Activated CD4-positive, alpha-beta T cell treated with anti-CD3 and anti-CD28 coated beads, Interleukin-2, amount 50 U/mL, for 4 hours (primary cell): ENCODE data around the gene UGDH.
A peak's percentile ranks its signal among the peaks of the same experiment; 100 is the strongest.
"Not testable (repeated sequence)": the region's sequence is repeated elsewhere in the genome, so short reads cannot be mapped to it uniquely, and the experiment has no call there.

Source experiments
- DNase-seq, 2 experiments: peaks; one replicate each; pipeline ENCODE4 v3.0.0-alpha.2; 2020

Gene UGDH

DNA sequence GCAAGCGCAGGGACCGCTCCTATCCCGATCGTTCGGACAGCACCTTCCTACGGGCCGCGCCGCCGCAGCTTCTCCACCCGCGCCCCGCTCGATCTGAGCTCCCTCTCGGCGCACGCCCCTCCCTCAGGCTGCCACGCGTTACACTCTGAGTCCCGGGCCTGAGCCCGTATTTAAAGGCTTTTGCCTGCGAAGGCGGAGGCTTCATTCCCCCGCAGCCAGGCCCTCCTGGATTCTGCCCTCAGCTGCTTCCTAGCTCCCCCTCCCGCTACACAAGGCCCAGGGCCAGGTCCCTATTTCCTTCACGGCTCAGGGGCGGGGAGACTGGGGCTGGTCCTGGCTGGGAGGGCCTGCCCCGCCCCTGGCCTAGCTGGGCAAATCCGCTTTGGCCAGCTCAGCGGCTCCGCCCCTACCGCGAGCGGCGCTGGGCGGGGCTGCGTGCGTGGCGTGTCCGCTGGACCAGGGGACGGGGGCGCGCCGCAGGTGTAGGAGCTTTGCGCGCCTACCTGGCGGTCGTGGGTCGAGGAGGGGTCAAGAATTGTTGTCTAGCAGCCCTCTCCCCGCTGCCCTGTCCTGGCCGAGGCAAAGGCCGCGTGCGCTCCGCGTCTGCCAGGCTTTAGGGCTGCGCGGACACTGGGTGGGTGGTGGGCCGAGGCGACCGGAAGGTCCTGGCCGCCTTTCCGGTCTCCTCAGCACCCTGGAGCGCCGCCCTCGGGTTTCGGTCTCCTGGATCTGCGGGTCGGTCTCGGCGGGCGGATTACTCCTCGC, at the start of gene UGDH:
TSS of gene UGDH (minus strand) at position 144 of the 765 bp plus-strand sequence. CDS start 5,927 bp downstream, outside the sequence.
- DNase-seq: peak; percentile 84 to 87

DNA sequence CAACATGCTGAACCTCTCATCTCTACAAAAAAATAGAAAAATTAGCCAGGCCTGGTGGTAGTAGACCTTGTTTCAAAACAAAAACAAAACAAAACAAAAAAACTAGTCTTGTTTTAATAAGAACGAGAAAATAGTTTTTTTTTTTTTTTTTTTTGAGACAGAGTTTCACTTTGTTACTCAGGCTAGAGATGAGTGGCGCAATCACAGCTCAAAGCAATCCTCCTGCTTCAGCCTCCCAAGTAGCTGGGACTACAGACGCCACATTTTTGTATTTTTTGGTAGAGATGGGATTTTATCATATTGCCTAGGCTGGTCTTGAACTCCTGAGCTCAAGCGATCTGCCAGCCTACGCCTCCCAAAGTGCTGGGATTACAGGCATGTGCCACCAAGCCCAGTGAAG, 47.7 kb upstream of the UGDH start:
- DNase-seq: no peak

DNA sequence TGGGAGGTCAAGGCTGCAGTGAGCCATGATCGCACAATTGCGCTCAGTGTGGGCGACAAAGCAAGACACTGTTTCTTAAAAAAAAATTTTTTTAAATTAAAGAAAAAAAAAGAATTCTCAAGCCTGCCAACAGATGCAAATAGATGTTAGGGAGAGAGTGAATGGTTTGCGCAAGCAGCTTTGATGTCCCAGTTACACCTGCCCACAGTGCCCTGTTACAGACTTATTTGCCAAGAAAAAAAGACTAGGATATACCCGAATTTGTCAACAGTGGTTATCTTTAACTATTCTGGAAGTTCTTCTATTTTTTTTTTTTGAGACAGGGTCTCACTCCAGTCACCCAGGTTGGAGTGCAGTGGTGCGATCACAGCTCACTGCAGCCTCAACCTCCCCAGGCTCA, 44.3 kb upstream of the UGDH start:
- DNase-seq: no peak

DNA sequence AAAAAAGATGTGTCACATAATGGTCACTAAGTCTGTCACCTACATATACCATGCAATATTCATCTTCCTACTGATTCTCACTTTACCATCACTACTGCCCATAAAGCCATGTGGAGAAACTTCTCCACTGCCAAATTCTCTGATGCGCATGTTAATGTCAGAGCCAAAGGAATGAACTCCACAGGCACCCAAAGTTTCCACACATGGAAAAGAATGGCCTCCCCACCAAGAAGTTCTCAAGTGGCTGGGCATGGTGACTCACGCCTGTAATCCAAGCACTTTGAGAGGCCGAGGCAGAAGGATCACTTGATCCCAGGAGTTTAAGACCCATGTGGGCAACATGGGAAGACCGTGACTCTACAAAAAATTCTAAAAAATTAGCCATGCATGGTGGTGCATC, 43.8 kb upstream of the UGDH start:
- DNase-seq: no peak

GRCh38 chr4:39569209-39569608, 42.0 kb upstream of the UGDH start:
- no peak for DNase-seq

- no peak for DNase-seq
Measured at GRCh38 chr4:39568805-39569204, 41.6 kb upstream of the UGDH start.

DNA sequence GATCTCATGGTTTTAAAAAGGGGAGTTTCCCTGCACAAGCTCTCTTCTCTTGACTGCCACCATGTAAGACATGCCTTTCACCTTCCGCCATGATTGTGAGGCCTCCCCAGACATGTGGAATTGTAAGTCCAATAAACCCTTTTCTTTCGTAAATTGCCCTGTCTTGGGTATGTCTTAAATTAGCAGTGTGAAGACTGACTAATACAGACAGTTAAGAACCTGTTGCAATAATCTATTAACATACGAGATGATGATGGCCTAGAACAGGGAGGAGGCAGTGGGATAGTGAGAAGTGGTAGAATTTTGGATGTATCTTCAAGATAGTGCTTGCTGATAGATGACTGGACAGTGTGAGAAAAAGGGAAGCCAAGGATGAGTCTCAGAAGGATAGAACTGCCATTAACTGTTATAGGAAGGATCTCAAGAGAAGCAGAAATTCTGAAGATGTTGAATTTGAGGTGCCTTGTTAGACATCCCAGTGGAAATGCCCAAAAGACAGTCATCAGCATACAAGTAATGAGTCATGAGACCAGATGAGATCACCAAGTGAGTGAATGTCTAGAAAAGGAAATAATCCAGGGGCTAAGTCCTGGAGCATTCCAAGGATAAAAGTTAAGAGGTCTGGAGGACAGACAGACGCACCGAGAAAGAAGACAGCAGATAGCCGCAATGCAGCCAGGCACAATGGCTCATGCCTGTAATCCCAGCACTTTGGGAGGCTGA, 38.8 kb upstream of the UGDH start:
- DNase-seq: no peak

- DNase-seq: no peak
Measured at GRCh38 chr4:39563346-39563847, 36.2 kb upstream of the UGDH start.

- DNase-seq: no peak
Measured at GRCh38 chr4:39562792-39563191, 35.6 kb upstream of the UGDH start.

DNA sequence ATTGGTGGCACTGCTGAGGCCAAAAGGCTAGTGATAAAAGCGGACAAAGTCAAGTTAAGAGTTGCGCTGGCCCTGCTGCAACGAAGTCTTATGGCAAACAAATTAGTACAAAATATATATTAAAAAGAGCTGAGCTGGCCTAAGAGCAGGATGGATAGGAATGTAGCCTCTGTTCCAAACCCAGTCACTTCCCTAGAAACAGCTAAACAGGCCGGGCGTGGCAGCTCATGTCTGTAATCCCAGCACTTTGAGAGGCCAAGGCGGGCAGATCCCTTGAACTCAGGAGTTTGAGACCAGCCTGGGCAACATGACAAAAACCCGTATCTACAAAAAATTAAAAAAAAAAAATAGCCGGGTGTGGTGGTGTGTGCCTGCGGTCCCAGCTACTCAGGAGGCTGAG, 32.4 kb upstream of the UGDH start:
- DNase-seq: no peak

DNA sequence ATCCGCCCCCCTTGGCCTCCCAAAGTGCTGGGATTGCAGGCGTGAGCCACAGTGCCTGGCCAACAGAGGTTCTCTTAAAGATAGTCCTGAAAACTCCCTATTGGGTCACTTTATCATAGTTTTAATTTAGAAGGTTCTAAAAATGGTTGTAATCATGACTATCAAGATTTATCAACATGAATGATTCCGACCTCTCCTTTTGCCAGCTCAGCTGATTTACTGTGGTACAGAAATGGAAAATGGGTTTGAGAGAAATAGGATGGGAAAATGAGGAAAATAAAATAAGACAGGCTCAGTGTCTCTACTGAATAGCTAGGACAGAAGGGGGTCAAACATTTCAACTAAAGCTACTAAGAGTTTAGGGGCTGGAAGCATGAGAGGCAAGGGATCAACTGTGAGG, 28.2 kb upstream of the UGDH start:
- DNase-seq: no peak

DNA sequence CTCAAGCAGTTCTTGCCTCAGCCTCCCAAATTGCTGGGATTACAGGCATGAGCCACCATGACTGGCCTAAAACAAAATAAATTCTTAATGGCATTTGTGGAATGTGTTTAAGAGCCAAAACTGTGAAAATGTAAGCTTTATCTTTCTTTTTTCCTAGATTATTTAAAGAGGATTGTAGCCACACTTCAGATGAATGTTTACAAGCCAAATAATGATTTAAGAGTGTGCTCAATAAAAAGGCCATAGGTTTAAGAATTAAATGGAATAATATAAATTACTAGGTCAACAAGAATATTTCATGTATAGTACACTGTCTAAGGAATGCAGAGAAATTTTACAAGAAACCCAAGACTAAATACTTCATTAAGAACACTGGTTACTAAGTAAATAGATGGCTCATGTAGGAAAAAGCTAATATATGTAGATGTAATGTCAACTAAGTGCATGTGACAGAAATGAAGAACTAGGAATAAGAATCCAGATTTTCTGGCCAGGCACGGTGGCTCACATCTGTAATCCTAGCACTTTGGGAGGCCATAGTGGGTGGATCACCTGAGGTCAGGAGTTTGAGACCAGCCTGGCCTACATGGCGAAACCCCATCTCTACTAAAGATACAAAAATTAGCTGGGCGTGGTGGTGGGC, 21.3 kb upstream of the UGDH start:
- DNase-seq: no peak

GRCh38 chr4:39544580-39545315, 17.5 kb upstream of the UGDH start:
- no peak for DNase-seq

DNA sequence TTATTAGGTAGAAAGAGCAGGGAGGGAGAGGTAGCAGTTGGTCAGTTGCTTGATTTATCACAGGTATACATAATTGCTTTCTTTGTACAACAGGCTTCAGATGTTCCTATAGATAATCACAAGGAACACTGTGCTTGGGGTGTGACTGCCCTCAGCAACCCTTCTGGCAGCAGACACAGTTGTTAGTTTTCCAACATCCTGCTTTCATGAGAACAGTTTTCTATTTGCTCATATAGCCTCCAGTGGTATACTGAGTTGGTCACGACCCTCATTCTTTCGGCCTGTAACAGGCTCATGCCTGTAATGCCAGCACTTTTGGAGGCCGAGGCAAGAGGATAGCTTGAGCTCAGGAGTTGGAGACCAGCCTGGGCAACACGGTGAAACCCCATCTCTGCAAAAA, 16.8 kb upstream of the UGDH start:
- not testable (repeated sequence) for DNase-seq

GRCh38 chr4:39543034-39543433, 15.8 kb upstream of the UGDH start:
- no peak for DNase-seq

GRCh38 chr4:39542611-39543012, 15.4 kb upstream of the UGDH start:
- DNase-seq: no peak

DNA sequence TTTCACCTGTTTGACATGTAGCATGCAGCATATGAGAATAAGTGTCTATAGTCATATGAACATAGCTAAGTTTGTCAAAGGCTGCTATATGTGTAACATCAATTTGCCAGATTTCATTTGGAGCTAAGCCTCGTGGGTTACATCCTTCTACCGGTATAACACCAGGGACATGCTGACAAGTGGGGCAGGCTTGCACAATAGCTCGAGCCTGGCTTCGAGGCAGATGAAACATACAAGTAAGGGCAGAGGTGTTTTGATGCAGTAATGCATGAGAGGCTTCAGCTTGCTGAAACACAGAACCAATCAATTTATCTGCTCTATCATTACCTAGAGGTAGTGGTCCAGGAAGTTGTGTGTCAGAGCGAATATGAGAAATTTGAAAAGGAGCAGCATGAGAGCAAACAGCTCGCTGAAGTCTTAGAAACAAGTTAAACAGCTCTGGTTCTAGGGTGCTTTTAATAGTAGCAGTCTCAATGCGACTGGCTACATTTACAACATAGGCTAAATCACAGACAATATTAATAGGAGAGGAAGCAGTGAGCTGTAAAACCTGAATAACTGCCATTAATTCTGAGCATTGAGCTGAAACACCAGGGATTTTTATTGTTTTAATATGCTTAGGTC, 14.9 kb upstream of the UGDH start:
- no peak for DNase-seq

- DNase-seq: no peak
Measured at GRCh38 chr4:39539089-39539611, 11.9 kb upstream of the UGDH start.

DNA sequence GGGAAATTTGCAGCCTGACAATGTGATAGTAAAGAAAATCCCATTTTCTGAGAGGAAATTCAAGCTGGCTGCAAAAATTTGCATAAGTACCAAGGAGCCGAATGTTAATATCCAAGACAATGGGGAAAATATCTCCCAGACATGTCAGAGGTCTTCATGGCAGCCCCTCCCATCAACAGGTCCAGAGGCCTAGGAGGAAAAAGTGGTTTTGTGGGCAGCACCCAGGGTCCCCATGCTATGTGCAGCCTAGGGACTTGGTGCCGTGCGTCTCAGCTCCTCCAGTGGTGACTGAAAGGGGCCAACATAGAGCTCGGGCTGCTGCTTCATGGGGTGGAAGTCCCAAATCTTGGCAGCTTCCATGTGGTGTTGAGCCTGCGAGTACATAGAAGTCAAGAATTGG, 6.3 kb upstream of the UGDH start:
- no peak for DNase-seq

DNA sequence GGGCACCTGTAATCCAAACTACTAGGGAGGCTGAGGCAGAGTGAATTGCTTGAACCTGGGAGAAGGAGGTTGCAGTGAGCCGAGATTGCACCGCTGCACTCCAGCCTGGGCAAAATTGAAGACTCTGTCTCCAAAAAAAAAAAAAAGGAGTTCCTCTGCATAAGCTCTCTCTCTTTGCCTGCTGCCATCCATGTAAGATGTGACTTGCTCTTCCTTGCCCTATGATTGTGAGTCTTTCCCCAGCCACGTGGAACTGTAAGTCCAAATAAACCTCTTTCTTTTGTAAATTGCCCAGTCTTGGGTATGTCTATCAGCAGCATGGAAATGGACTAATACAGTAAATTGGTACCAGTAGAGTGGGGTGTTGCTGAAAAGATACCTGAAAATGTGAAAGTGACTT, 5.0 kb upstream of the UGDH start:
- not testable (repeated sequence) for DNase-seq

GRCh38 chr4:39530682-39531081, 3.4 kb upstream of the UGDH start:
- no peak for DNase-seq

- no peak for DNase-seq
Measured at GRCh38 chr4:39529534-39529933, 2.3 kb upstream of the UGDH start.
